GM12891 (cell line): ENCODE data around the gene RALGAPB.

ENCODE experiments used
- DNase-seq: peaks from one replicate; pipeline ENCODE4 v3.0.0; 2011; ENCODE audit warnings: low spot score; ENCODE audit not compliant: insufficient read length
- FAIRE-seq: peaks from 2 replicates; lab custom pipeline; 2011; peaks lifted over from hg19 to GRCh38; lab: Jason Lieb, UNC
- PAX5 ChIP-seq: IDR thresholded peaks from 2 replicates; pipeline ENCODE4 v1.6.1; 2011; ENCODE audit warnings: low read length, moderate library complexity, mild to moderate bottlenecking; ENCODE audit not compliant: insufficient read depth, severe bottlenecking
- POLR2A ChIP-seq: IDR thresholded peaks from 2 replicates; pipeline ENCODE4 v1.6.1; 2011; ENCODE audit warnings: low read depth, low read length, control low read depth
- POLR2AphosphoS5 ChIP-seq: IDR thresholded peaks from 2 replicates; pipeline ENCODE4 v1.6.1; 2011; ENCODE audit warnings: low read depth, low read length, control low read depth
- POU2F2 ChIP-seq: IDR thresholded peaks from 2 replicates; pipeline ENCODE4 v1.6.1; 2011; ENCODE audit warnings: low read depth, mild to moderate bottlenecking, control low read depth, low read length, moderate library complexity
- SPI1 ChIP-seq: IDR thresholded peaks from 2 replicates; pipeline ENCODE4 v1.6.1; 2011; ENCODE audit warnings: low read depth, low read length, control low read depth
- TAF1 ChIP-seq: IDR thresholded peaks from 2 replicates; pipeline ENCODE4 v1.6.1; 2011; ENCODE audit warnings: low read depth, low read length, control low read depth

Gene RALGAPB

GRCh38 chr20:38547288-38548085 is 74.8 kb downstream of the RALGAPB start:
- DNase-seq: no peak
- FAIRE-seq: no peak
- TF ChIP-seq SPI1: no peak
- no peak for TF ChIP-seq POLR2A
- TF ChIP-seq POU2F2: no peak
- no peak for TF ChIP-seq POLR2AphosphoS5
- no peak for TF ChIP-seq PAX5
- TF ChIP-seq TAF1: no peak

GRCh38 chr20:38548356-38549083 is 75.9 kb downstream of the RALGAPB start:
- FAIRE-seq: no peak

DNA sequence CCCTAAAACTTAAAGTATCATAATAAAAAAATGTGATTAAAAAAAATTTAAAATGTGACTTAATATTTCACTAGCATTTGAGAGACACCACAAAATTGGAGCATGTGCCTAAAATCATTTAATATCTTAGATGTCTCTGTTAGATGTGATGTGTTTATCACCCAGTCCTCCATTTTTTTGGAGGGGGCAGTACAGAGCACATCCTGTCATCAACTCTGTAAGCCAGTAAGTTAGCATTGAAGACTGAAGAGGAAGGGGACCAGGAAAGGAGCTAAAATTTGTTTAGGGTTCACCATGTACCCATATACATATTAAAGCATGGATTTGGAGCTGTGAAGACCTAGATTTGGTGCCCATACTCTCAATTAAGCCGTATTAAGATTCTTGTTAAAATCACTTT is 77.6 kb downstream of the RALGAPB start:
- FAIRE-seq: no peak
- DNase-seq: no peak
- TF ChIP-seq POLR2A: no peak
- no peak for TF ChIP-seq TAF1
- TF ChIP-seq PAX5: no peak
- TF ChIP-seq POLR2AphosphoS5: no peak
- TF ChIP-seq POU2F2: no peak
- no peak for TF ChIP-seq SPI1

More at GRCh38 chr20:38548356-38549083, 75.9 kb downstream of the RALGAPB start:
- no peak for DNase-seq
- no peak for TF ChIP-seq SPI1
- no peak for TF ChIP-seq POU2F2
- TF ChIP-seq PAX5: no peak
- no peak for TF ChIP-seq POLR2A
- TF ChIP-seq POLR2AphosphoS5: no peak

GRCh38 chr20:38551056-38551626 is 78.5 kb downstream of the RALGAPB start:
- DNase-seq (no peak), FAIRE-seq (no peak)
- TF ChIP-seq POU2F2 (no peak), TAF1 (no peak), PAX5 (no peak), POLR2A (no peak), SPI1 (no peak), POLR2AphosphoS5 (no peak)

GRCh38 chr20:38554986-38555385 is 82.3 kb downstream of the RALGAPB start:
- no peak for FAIRE-seq
- no peak for DNase-seq
- TF ChIP-seq POU2F2 (no peak), POLR2A (no peak), PAX5 (no peak), TAF1 (no peak), SPI1 (no peak), POLR2AphosphoS5 (no peak)

DNA sequence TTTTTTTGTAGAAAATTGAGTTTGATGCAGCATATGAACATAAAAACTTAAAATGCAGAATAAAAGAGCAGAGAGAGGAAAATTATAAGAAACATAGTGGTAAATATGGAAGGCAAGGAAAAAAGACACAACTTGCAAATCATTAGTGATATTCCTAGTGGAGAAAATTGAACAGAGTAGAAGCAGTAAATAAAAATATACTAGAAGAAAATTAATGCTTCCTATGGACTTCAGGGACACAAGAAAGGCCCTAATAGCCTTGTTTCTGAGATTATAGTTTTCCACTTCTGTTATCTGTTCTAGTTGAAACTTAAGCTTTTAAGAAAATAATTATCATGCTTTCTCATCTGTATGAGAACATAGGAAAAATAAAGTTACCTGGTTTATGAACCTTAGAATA is 82.8 kb downstream of the RALGAPB start:
- DNase-seq: no peak
- FAIRE-seq: no peak
- TF ChIP-seq SPI1: no peak
- TF ChIP-seq POU2F2: no peak
- no peak for TF ChIP-seq POLR2AphosphoS5
- TF ChIP-seq POLR2A: no peak
- TF ChIP-seq TAF1: no peak
- no peak for TF ChIP-seq PAX5

GRCh38 chr20:38557174-38557573 is 84.5 kb downstream of the RALGAPB start:
- FAIRE-seq (no peak), DNase-seq (no peak)
- no peak for TF ChIP-seq POLR2A
- TF ChIP-seq TAF1: no peak
- TF ChIP-seq POU2F2: no peak
- no peak for TF ChIP-seq POLR2AphosphoS5
- TF ChIP-seq PAX5: no peak
- TF ChIP-seq SPI1: no peak

GRCh38 chr20:38558596-38559360 is 86.1 kb downstream of the RALGAPB start:
- DNase-seq: no peak
- no peak for FAIRE-seq
- no peak for TF ChIP-seq POLR2AphosphoS5
- TF ChIP-seq PAX5: no peak
- TF ChIP-seq SPI1: no peak
- TF ChIP-seq POLR2A: no peak
- no peak for TF ChIP-seq POU2F2

DNA sequence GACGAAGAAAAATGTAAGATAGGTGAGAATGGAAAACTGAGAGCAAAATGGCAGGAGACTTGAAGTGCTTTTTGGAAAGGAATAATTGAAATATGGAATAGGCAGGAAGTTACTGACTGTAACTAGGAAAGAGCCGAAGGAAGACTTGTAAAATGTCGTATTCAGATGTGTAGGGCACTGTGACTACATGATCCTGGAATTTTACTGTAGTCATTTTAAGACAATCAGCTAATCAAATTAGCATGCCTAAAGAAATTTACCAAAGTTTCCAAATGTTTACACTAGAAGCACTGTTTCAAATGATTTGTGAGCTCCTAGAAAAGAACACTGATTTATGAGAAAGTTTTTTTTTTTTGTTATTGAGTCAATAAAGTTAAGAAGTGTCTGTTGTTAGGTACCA is 87.1 kb downstream of the RALGAPB start:
- TF ChIP-seq SPI1 (no peak), POLR2AphosphoS5 (no peak), TAF1 (no peak), POU2F2 (no peak), POLR2A (no peak), PAX5 (no peak)
- FAIRE-seq (no peak), DNase-seq (no peak)
